ENCODE results near the gene LENG8. TPM values are rescaled to one million over a fixed set of nuclear protein-coding genes. Genes with fewer than 3 reads are reported as not detected.

LENG8 gene
- total RNA-seq, 1 experiment from 2014 or later, result 196 TPM

- Histone ChIP-seq H2AFZ (ENCODE audit: low read depth, low read length, poor library complexity, severe bottlenecking) (no peak overlapping the region), H3K9ac (ENCODE audit: low read length) (no peak overlapping the region), H3K79me2 (ENCODE audit: insufficient read depth, low read length) (no peaks in the 10 kb centered on the region), H4K20me1 (ENCODE audit: insufficient read depth) (no peaks in the 10 kb centered on the region), H3K4me3 (replicated peaks in 1 of 2; ENCODE audit: low read depth in 1 of 2, low read length in 2 of 2) (no peak overlapping the region), H3K4me1 (ENCODE audit: control insufficient read depth in 1 of 2, insufficient read depth in 2 of 2, low read length in 2 of 2) (peaks cover 0 to 8% of the 10 kb centered on the region in 2 experiments; a peak in 1 of 4 replicates), H3K27ac (ENCODE audit: low read depth, low read length) (no peak overlapping the region), H3K36me3 (ENCODE audit: control insufficient read depth in 1 of 2, insufficient read depth in 2 of 2, low read length in 2 of 2) (no peaks in the 10 kb centered on the region), H3K27me3 (ENCODE audit: insufficient read depth, low read length) (no peaks in the 10 kb centered on the region), H3K9me2 (ENCODE audit: insufficient read depth) (no peaks in the 10 kb centered on the region), H3K4me2 (ENCODE audit: low read length) (no peak overlapping the region), H3K9me3 (ENCODE audit: control insufficient read depth in 1 of 2, insufficient read depth in 1 of 2, low read depth in 1 of 2, low read length in 2 of 2) (no peaks in the 10 kb centered on the region)
- ChIA-PET RAD21 (ENCODE audit: low non-redundant PET in 1 of 2, low total read pairs in 2 of 2, uncharacterized antibody in 2 of 2, unreplicated experiment in 2 of 2) (no interaction called here), POLR2A (interaction anchor here (1.5 kb wide), 1 partner anchor 9 kb away, joined by 4 read pairs; no protein-coding TSS in a partner anchor), CTCF (no interaction called here)
- intact Hi-C loops (cut with micrococcal nuclease), result no loop called here
- DNase-seq (ENCODE audit: low read depth, low spot score), result no peak
- no TSS peak for BruUV-seq (replicated peaks)
- ATAC-seq, result no peak
- no peak for TF ChIP-seq TCF7L2 (IDR thresholded peaks at IDR 0.05; ENCODE audit: borderline replicate concordance, extremely low read depth, insufficient read depth, insufficient read length)
- no peak for TF ChIP-seq MAX (IDR thresholded peaks at IDR 0.05)
- TF ChIP-seq CTCF (IDR thresholded peaks at IDR 0.05 in 2 of 3, conservative IDR thresholded peaks at IDR 0.05 in 1 of 3; ENCODE audit: borderline replicate concordance in 1 of 3, insufficient read depth in 1 of 3, low read depth in 2 of 3, low read length in 2 of 3), result no peak
- no peak for TF ChIP-seq SIN3A (IDR thresholded peaks at IDR 0.05; ENCODE audit: low read depth)
- TF ChIP-seq SRF (IDR thresholded peaks at IDR 0.05; ENCODE audit: low read depth), result no peak
- no peak for TF ChIP-seq EZH2 (IDR thresholded peaks at IDR 0.05)
- TF ChIP-seq POLR2AphosphoS5 (IDR thresholded peaks at IDR 0.05; ENCODE audit: low read depth, low read length), result no peak
- TF ChIP-seq ELF1 (IDR thresholded peaks at IDR 0.05; ENCODE audit: borderline replicate concordance, low read depth), result no peak
- TF ChIP-seq ZNF274 (IDR thresholded peaks at IDR 0.05; ENCODE audit: low read depth, low read length), result no peak
- TF ChIP-seq YY1 (IDR thresholded peaks at IDR 0.05; ENCODE audit: extremely low read depth, insufficient replicate concordance, low read depth, low read length), result no peak
- no peak for TF ChIP-seq POLR2A (IDR thresholded peaks at IDR 0.05; ENCODE audit: borderline replicate concordance, extremely low read depth, insufficient read depth, insufficient read length)
- TF ChIP-seq ZFX (IDR thresholded peaks at IDR 0.05), result no peak
- no peak for TF ChIP-seq CEBPB (IDR thresholded peaks at IDR 0.05; ENCODE audit: low read depth)
- TF ChIP-seq, protein P1, sequence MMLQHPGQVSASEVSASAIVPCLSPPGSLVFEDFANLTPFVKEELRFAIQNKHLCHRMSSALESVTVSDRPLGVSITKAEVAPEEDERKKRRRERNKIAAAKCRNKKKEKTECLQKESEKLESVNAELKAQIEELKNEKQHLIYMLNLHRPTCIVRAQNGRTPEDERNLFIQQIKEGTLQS (IDR thresholded peaks at IDR 0.05), result no peak
- TF ChIP-seq JUND (IDR thresholded peaks at IDR 0.05), result no peak
These were observed 26.9 kb upstream of the LENG8 start for GRCh38 chr19:54422136-54422535.

Measured in HCT116 (cell line).